ENCODE data around the gene MBNL2.
A peak's percentile ranks its signal among the peaks of the same experiment; 100 is the strongest.

Gene MBNL2, protein sequence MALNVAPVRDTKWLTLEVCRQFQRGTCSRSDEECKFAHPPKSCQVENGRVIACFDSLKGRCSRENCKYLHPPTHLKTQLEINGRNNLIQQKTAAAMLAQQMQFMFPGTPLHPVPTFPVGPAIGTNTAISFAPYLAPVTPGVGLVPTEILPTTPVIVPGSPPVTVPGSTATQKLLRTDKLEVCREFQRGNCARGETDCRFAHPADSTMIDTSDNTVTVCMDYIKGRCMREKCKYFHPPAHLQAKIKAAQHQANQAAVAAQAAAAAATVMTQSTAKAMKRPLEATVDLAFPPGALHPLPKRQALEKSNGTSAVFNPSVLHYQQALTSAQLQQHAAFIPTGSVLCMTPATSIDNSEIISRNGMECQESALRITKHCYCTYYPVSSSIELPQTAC

DNA sequence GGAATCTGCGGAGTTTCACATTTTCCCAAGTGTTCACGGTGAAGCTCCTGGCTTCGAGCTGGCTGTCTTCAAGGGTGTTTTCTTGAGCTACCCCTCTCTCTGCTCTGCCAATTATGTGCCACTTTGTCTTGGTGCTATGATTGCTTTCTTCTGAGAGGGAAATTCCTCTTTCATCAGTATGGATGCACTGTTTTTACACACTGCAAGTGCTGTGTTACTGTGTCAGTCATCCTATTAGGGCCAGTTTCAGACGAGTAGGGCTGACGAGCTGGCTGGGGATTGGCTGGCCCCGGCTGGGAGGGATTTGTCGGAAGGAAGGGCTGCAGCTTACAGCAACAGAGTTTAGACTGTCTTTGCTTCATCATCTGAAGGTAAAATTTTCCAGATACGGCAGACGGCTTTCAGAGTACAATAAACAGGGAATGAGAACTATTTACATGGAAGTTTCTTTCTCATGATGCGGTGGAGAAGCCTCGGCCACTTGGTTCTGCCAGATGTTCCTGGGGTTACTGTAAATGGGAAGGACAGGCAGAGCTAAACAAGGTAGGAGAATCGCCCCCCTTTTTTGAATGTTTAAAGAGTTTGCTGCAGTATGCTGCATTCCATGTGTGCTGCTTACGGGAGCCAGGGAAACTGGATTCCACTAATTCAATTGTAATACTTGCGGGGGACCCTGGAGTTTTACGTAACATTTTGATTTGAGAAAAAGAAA lies at the start of gene MBNL2:
Gene MBNL2 (plus strand): TSS at position 345 of the 712 bp plus-strand sequence. CDS start 53,903 bp downstream, outside the sequence.
- DNase-seq (ENCODE audit: low spot score), result peak; percentile 81
- TF ChIP-seq, protein P1, sequence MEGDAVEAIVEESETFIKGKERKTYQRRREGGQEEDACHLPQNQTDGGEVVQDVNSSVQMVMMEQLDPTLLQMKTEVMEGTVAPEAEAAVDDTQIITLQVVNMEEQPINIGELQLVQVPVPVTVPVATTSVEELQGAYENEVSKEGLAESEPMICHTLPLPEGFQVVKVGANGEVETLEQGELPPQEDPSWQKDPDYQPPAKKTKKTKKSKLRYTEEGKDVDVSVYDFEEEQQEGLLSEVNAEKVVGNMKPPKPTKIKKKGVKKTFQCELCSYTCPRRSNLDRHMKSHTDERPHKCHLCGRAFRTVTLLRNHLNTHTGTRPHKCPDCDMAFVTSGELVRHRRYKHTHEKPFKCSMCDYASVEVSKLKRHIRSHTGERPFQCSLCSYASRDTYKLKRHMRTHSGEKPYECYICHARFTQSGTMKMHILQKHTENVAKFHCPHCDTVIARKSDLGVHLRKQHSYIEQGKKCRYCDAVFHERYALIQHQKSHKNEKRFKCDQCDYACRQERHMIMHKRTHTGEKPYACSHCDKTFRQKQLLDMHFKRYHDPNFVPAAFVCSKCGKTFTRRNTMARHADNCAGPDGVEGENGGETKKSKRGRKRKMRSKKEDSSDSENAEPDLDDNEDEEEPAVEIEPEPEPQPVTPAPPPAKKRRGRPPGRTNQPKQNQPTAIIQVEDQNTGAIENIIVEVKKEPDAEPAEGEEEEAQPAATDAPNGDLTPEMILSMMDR (IDR thresholded peaks at IDR 0.05; ENCODE audit: extremely low read depth, insufficient read depth, missing control alignments), result no peak
- in situ Hi-C loops (cut with MboI; ENCODE audit: low pct_unique_long_range_greater_than_20kb, low sequenced_read_pairs, unreplicated experiment), result no loop called here

DNA sequence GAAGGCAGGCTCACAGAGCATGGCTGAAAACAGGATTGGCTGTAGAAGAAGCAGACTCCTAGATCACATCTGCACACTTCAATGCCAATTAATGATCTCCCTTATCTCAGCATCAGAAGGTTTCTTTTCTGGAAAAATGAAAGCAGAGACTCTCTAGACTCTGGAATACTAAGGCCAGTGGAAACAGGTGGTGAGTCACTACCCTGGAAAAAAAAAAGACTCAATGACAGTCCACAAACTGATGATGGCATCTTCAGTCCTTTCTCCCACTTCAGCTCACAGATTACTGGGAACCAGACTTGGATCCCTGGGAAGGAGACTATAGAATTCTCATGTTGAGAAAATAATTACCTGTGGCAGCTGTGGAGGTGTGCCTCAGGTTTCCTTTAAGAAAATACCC lies 47.5 kb upstream of the MBNL2 start:
- DNase-seq (ENCODE audit: low spot score), result no peak
- TF ChIP-seq, protein P1 (IDR thresholded peaks at IDR 0.05; ENCODE audit: extremely low read depth, insufficient read depth, missing control alignments), result no peak
- in situ Hi-C loops (cut with MboI; ENCODE audit: low pct_unique_long_range_greater_than_20kb, low sequenced_read_pairs, unreplicated experiment), result no loop called here

DNA sequence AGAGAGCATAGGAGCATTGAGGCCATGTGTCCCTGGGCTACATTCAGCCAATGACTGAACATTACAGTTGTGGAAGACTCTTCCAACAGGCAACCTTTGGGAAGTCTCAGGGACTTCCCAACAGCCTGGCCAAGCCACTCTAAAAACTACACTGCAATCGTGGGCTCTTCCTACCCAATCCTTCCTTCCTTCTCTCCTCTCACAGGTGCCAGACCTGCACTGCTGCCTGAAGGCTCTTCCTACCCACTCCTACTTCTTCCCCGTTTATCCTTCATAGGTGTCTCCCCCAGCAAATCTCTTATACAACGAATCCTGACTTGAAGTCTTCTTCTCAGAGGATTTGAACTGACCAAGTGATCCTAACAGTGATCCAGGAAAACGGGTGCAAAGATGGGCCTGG lies 47.1 kb upstream of the MBNL2 start:
- DNase-seq (ENCODE audit: low spot score), result no peak
- TF ChIP-seq, protein P1 (IDR thresholded peaks at IDR 0.05; ENCODE audit: extremely low read depth, insufficient read depth, missing control alignments), result no peak
- in situ Hi-C loops (cut with MboI; ENCODE audit: low pct_unique_long_range_greater_than_20kb, low sequenced_read_pairs, unreplicated experiment), result no loop called here

DNA sequence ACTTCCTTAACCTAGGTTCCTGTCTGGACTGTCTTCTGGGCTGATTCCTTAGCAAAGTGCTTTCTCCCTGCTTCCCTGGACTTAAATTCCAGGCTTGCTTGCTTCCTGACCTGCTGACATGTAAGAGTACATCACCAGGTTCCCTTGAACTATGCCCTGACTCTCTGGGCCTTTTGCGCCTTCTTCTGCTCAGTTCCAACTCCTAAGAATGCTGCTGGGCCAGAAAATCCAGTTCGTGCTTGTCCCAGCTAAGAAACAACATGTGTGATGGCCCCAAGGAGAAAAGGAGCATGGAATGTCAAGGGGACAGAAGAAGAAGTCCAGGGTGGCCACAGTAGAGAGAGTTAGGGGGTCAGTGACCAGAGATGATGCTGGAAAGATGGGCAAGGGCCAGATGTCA lies 42.6 kb upstream of the MBNL2 start:
- TF ChIP-seq, protein P1 (IDR thresholded peaks at IDR 0.05; ENCODE audit: extremely low read depth, insufficient read depth, missing control alignments), result no peak
- no peak for DNase-seq (ENCODE audit: low spot score)
- in situ Hi-C loops (cut with MboI; ENCODE audit: low pct_unique_long_range_greater_than_20kb, low sequenced_read_pairs, unreplicated experiment), result no loop called here

DNA sequence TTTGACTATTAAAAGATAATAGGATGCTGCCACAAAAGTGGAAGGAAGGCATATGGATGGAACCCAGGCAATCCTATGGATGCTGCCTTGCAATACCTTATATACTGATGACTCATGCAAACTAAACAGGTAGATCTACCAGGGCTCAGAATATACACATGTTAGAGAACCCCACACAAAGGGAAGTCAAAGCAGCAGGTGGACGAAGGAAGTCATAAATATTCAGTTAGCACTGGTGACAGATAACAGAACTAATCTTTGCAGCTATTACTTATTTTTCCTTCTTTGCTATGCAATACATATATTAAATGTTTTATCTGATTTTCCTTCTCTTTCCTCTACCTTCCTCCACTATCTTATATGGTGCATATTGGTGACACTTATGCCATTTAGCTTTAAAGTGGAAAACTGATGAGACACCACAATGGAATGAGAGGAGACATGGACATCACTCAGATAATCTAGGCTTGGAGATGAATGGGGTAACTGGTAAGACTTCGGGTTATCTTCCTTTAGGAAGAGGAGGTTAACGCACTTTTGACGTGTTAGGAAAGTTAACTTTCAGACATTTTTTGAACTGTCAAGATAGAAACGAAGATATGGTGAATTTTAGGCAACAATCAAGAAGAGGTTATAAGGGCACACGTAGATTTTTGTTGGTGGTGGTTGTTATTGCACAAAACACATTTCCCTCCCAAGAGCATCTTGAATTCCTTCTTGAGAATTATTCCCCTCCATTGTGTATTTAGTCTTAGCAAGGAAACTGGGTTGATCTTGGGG lies 39.8 kb upstream of the MBNL2 start:
- in situ Hi-C loops (cut with MboI; ENCODE audit: low pct_unique_long_range_greater_than_20kb, low sequenced_read_pairs, unreplicated experiment), result no loop called here
- no peak for DNase-seq (ENCODE audit: low spot score)
- TF ChIP-seq, protein P1 (IDR thresholded peaks at IDR 0.05; ENCODE audit: extremely low read depth, insufficient read depth, missing control alignments), result no peak

DNA sequence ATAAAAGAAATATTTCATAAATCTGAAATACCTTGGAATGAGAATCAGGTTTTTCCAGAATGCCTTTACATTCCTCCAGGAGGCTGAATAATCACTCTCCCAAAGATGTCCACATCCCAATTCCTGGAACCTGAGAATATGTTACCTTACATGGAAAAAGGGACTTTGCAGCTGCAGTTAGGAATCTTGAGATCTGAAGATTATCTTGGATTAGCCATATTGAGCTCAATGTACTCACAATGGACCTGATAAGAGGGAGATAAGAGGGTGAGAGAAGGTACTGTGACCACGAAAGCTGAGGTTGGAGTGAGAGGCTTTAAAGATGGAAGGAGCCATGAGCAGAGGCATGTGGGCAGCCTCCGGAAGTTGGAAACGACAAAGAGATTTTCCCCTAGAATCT lies 36.8 kb upstream of the MBNL2 start:
- TF ChIP-seq, protein P1 (IDR thresholded peaks at IDR 0.05; ENCODE audit: extremely low read depth, insufficient read depth, missing control alignments), result no peak
- no peak for DNase-seq (ENCODE audit: low spot score)
- in situ Hi-C loops (cut with MboI; ENCODE audit: low pct_unique_long_range_greater_than_20kb, low sequenced_read_pairs, unreplicated experiment), result no loop called here
